HL-60 (cell line): ENCODE results near the gene IRS2.

Source experiments
- CTCF ChIP-seq: IDR thresholded peaks from one replicate; pipeline ENCODE4 v1.5.1; 2011; ENCODE audit warnings: low read length, control low read depth, inconsistent platforms; ENCODE audit not compliant: insufficient read depth
- REST ChIP-seq: IDR thresholded peaks from 2 replicates; pipeline ENCODE4 v1.6.1; 2012; ENCODE audit warnings: low read depth; ENCODE audit not compliant: insufficient replicate concordance
- SPI1 ChIP-seq: IDR thresholded peaks from 2 replicates; pipeline ENCODE4 v1.6.1; 2012; ENCODE audit warnings: low read depth, mild to moderate bottlenecking, borderline replicate concordance

GRCh38 chr13:109755997-109756396, 30.4 kb downstream of the IRS2 start:
- TF ChIP-seq CTCF (no peak), REST (no peak), SPI1 (no peak)
